ENCODE measurements around the gene CORO2A.

- TF ChIP-seq POLR2AphosphoS5 (IDR thresholded peaks at IDR 0.05) (no peak), CTCF (IDR thresholded peaks at IDR 0.05) (no peak)
Measured at GRCh38 chr9:98120476-98120875, 72.0 kb downstream of the CORO2A start.
